Osteocyte (in vitro differentiated cells): Measurements from ENCODE around the gene AADACL3. TPM values are rescaled to one million over a fixed set of nuclear protein-coding genes. Genes with fewer than 3 reads are reported as not detected.

ENCODE experiments used
- DNase-seq: peaks from one replicate; pipeline ENCODE4 v3.0.0; 2021; ENCODE audit warnings: mixed read lengths; ENCODE audit not compliant: unreplicated experiment; ENCODE audit errors: extremely low spot score
- H3K27ac Mint-ChIP-seq: one replicate; pipeline ENCODE4 v1.8.0; 2021; ENCODE audit warnings: mild to moderate bottlenecking, mixed read lengths; ENCODE audit not compliant: unreplicated experiment
- H3K27me3 Mint-ChIP-seq: one replicate; pipeline ENCODE4 v1.8.0; 2021; ENCODE audit warnings: mixed read lengths; ENCODE audit not compliant: unreplicated experiment
- H3K36me3 Mint-ChIP-seq: one replicate; pipeline ENCODE4 v1.8.0; 2021; ENCODE audit warnings: mixed read lengths; ENCODE audit not compliant: unreplicated experiment
- H3K4me1 Mint-ChIP-seq: one replicate; pipeline ENCODE4 v1.8.0; 2021; ENCODE audit warnings: mixed read lengths; ENCODE audit not compliant: unreplicated experiment
- H3K4me3 Mint-ChIP-seq: one replicate; pipeline ENCODE4 v1.8.0; 2021; ENCODE audit warnings: mild to moderate bottlenecking, moderate library complexity, mixed read lengths; ENCODE audit not compliant: unreplicated experiment
- H3K9me3 Mint-ChIP-seq: one replicate; pipeline ENCODE4 v1.8.0; 2021; ENCODE audit warnings: mixed read lengths; ENCODE audit not compliant: unreplicated experiment
- total RNA-seq: library from RNA; stranded (reverse); gene quantifications from 2 replicates; pipeline ENCODE4 v1.2.1, GENCODE V29; 2021
- TF ChIP-seq, protein P1 (sequence below): fragments of 200-600 bp; sonication (generic); IDR thresholded peaks from 2 replicates; pipeline ENCODE4 v1.5.0; 2021; ENCODE audit warnings: antibody characterized with exemption, mild to moderate bottlenecking, moderate library complexity

The AADACL3 gene
- total RNA-seq, 1 donor from 2014 or later, result not detected

DNA sequence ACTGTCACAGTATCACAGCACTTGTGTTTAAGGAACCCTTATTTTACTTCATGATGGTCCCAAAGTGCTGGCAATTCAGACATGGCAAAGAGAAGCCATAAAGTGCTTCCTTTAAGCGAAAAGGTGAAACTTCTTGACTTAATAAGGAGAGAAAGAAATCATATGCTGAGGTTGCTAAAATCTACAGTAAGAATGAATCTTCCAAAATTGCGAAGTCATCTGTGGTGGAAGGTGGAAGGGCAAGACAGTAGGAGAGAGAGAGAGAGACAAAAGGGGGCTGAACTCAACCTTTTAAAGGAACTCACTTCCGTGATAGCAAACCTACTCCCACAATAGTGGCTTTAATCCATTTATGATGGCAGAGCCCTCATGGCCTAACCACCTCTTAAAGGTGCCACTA is 19.3 kb upstream of the AADACL3 start:
- Mint-ChIP-seq H3K4me3 (no peak overlapping the region), H3K36me3 (no peaks in the 10 kb centered on the region), H3K9me3 (peaks cover 9% of the 10 kb centered on the region), H3K27ac (no peak overlapping the region), H3K4me1 (peaks cover 9% of the 10 kb centered on the region), H3K27me3 (no peaks in the 10 kb centered on the region)
- TF ChIP-seq, protein P1, sequence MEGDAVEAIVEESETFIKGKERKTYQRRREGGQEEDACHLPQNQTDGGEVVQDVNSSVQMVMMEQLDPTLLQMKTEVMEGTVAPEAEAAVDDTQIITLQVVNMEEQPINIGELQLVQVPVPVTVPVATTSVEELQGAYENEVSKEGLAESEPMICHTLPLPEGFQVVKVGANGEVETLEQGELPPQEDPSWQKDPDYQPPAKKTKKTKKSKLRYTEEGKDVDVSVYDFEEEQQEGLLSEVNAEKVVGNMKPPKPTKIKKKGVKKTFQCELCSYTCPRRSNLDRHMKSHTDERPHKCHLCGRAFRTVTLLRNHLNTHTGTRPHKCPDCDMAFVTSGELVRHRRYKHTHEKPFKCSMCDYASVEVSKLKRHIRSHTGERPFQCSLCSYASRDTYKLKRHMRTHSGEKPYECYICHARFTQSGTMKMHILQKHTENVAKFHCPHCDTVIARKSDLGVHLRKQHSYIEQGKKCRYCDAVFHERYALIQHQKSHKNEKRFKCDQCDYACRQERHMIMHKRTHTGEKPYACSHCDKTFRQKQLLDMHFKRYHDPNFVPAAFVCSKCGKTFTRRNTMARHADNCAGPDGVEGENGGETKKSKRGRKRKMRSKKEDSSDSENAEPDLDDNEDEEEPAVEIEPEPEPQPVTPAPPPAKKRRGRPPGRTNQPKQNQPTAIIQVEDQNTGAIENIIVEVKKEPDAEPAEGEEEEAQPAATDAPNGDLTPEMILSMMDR, result no peak
- no peak for DNase-seq

DNA sequence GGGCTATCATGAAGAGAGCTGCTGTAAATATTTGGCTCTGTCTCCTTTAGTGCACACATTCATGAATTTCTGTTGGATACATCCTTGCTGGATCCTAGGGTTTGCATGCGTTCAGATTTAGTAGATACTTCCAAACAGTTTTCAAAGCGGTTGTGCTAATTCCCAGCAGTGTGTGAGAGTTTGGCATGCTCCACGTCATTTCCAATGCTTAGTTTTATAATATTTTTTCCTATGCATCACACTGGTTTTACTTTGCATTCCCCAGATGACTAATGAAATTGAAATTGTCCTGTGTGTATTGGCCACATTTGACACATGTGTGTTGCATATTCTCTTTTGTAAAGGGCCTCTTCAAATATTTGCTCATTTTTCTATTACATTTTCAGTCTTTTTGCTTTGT is 18.5 kb upstream of the AADACL3 start:
- no peaks in the 10 kb centered on the region for H3K36me3 Mint-ChIP-seq
- peaks cover 4% of the 10 kb centered on the region for H3K9me3 Mint-ChIP-seq
- no peak overlapping the region for H3K4me3 Mint-ChIP-seq
- TF ChIP-seq, protein P1, result no peak
- DNase-seq, result no peak
- H3K4me1 Mint-ChIP-seq, result peaks cover 9% of the 10 kb centered on the region
- no peak overlapping the region for H3K27ac Mint-ChIP-seq
- H3K27me3 Mint-ChIP-seq, result no peaks in the 10 kb centered on the region

DNA sequence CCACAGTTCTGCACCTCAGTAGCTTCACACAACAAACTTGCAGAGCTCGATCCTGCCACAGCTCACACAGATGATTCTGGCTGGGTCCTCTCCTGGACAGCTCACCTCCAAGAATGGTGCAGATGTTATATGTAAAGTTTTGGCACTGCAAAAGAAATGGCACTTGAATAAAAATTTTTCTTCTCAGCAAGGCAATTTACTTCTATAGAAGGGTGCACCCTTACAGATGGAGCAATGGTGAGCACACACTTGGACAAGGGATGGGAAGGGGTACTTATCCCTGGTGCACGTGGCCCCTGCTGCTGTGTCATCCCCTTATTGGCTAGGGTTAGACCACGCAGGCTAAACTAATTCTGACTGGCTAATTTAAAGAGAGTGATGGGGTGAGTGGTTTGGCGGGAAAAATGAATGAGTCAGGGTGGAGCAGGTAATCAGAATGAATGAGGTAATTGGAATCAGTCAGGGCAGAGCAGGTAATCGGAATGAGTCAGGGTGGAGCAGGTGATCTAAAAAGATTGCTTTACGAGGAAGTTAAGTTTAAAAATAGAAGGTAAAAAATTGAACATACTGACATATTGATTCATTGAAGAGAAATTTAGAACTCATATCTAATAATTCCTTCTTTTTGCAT is 12.0 kb upstream of the AADACL3 start:
- Mint-ChIP-seq H3K4me1 (no peaks in the 10 kb centered on the region), H3K27ac (no peak overlapping the region)

DNA sequence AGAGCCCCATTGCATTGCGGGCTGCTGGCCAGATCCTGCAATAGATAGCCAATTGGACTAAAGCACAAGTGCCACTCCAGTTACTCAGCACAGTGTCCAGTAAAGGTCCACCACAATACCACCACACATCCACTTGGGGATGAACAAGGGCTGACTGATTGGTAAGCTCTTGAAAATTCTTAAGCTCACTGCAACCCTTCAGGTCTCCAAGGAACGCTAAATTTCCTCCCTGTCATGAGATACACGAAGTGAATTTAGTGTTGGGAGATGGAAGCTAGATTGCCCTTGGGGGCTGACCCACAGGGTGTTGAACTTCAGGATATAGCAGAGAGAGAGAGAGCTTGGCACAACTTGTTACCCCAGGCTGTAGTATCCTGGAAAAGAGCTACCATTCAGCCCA is 9.8 kb upstream of the AADACL3 start:
- no peaks in the 10 kb centered on the region for H3K27me3 Mint-ChIP-seq

More for the DNA sequence above, 12.0 kb upstream of the AADACL3 start:
- TF ChIP-seq, protein P1, result no peak
- peaks cover 28% of the 10 kb centered on the region for H3K9me3 Mint-ChIP-seq
- H3K36me3 Mint-ChIP-seq, result no peaks in the 10 kb centered on the region
- no peak overlapping the region for H3K4me3 Mint-ChIP-seq
- no peaks in the 10 kb centered on the region for H3K27me3 Mint-ChIP-seq
- no peak for DNase-seq

DNA sequence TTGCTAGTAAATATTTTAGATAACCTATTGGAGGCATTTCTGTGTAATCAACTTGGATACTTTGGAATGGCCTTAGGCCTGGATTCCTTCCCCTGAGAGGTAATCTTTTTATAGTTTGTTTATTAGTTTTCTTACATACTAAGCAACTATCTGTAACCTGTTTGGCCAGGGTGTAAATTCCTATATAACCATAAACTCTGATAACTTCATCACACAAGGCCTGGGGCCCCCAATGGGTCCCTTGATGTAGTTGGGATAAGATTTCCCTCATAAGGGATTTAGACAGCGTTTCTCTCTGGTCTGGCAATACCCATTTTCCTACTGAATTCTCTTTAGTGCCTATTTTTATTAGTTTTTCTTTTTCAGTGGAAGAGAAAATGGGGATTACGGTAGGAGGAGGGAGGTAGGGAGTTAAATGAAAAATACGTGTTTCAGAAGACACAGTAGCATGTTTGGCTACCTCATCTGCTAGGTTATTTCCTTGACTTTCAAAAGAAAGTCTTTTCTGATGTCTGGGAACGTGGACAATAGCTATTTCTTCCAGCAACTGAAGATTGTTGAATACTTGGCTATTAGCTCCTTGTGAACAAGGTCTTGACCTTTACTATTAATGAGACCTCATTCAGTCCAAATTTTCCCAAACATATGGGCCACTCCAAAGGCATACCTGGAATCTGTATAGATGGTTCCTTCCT is 7.4 kb upstream of the AADACL3 start:
- no peak overlapping the region for H3K27ac Mint-ChIP-seq
- no peaks in the 10 kb centered on the region for H3K27me3 Mint-ChIP-seq
- DNase-seq, result no peak
- no peak overlapping the region for H3K4me3 Mint-ChIP-seq
- TF ChIP-seq, protein P1, result no peak
- H3K36me3 Mint-ChIP-seq, result no peaks in the 10 kb centered on the region
- H3K9me3 Mint-ChIP-seq, result peaks cover 17% of the 10 kb centered on the region
- H3K4me1 Mint-ChIP-seq, result peaks cover 22% of the 10 kb centered on the region

More for the DNA sequence above, 9.8 kb upstream of the AADACL3 start:
- peaks cover 28% of the 10 kb centered on the region for H3K9me3 Mint-ChIP-seq
- DNase-seq, result no peak
- H3K36me3 Mint-ChIP-seq, result no peaks in the 10 kb centered on the region
- TF ChIP-seq, protein P1, result no peak
- H3K27ac Mint-ChIP-seq, result no peak overlapping the region
- no peak overlapping the region for H3K4me3 Mint-ChIP-seq
- peaks cover 4% of the 10 kb centered on the region for H3K4me1 Mint-ChIP-seq
